NB4 (cell line): ENCODE data around the gene SERPINF2.
"Not testable (repeated sequence)": the region's sequence is repeated elsewhere in the genome, so short reads cannot be mapped to it uniquely, and the experiment has no call there.

Experiments
- DNase-seq: peaks from one replicate; pipeline ENCODE4 v3.0.0; 2010; ENCODE audit warnings: low read depth
- H3K4me3 ChIP-seq: one replicate; pipeline ENCODE4 v1.5.1; 2011; ENCODE audit warnings: mild to moderate bottlenecking, low read depth, low read length, moderate library complexity
- CTCF ChIP-seq: IDR thresholded peaks from one replicate; pipeline ENCODE4 v1.5.1; 2012; ENCODE audit warnings: low read depth, low read length
- MAX ChIP-seq: IDR thresholded peaks from 2 replicates; pipeline ENCODE4 v1.6.1; 2011; ENCODE audit warnings: low read depth, low read length
- MYC ChIP-seq: IDR thresholded peaks from 2 replicates; pipeline ENCODE4 v1.6.1; 2011; ENCODE audit warnings: low read depth, low read length
- POLR2A ChIP-seq: IDR thresholded peaks from 2 replicates; pipeline ENCODE4 v1.6.1; 2011; ENCODE audit warnings: mild to moderate bottlenecking; ENCODE audit not compliant: insufficient read length; ENCODE audit errors: extremely low read depth

SERPINF2 gene

GRCh38 chr17:1789936-1790335 lies 47.3 kb downstream of the SERPINF2 start:
- DNase-seq = no peak
- no peak for TF ChIP-seq MAX
- TF ChIP-seq POLR2A = no peak
- no peak for TF ChIP-seq CTCF
- TF ChIP-seq MYC = no peak
- no peak overlapping the region for H3K4me3 ChIP-seq

- TF ChIP-seq MAX (no peak), CTCF (no peak), MYC (no peak), POLR2A (no peak)
- H3K4me3 ChIP-seq = no peak overlapping the region
- DNase-seq = no peak
Measured at GRCh38 chr17:1792495-1793446, 50.1 kb downstream of the SERPINF2 start.

- H3K4me3 ChIP-seq = no peak overlapping the region
- DNase-seq = no peak
- TF ChIP-seq CTCF (no peak), MYC (no peak), POLR2A (no peak), MAX (no peak)
Measured at GRCh38 chr17:1793447-1793806, 50.8 kb downstream of the SERPINF2 start.

GRCh38 chr17:1796800-1797199 lies 54.1 kb downstream of the SERPINF2 start:
- H3K4me3 ChIP-seq = no peak overlapping the region
- TF ChIP-seq POLR2A = no peak
- no peak for TF ChIP-seq CTCF
- no peak for TF ChIP-seq MYC
- TF ChIP-seq MAX = no peak
- no peak for DNase-seq

- H3K4me3 ChIP-seq = no peak overlapping the region
- TF ChIP-seq POLR2A (no peak), MAX (no peak), CTCF (no peak), MYC (no peak)
- DNase-seq = no peak
Measured at GRCh38 chr17:1797323-1797722, 54.7 kb downstream of the SERPINF2 start.

- not testable (repeated sequence) for DNase-seq, H3K4me3 ChIP-seq
Measured at GRCh38 chr17:1797846-1798245, 55.2 kb downstream of the SERPINF2 start.
